Measurements from ENCODE around the gene PARS2. TPM values are rescaled to one million over a fixed set of nuclear protein-coding genes. Genes with fewer than 3 reads are reported as not detected.

Gene PARS2
- total RNA-seq, 1 experiment from 2014 or later, result 10.2 TPM

DNA sequence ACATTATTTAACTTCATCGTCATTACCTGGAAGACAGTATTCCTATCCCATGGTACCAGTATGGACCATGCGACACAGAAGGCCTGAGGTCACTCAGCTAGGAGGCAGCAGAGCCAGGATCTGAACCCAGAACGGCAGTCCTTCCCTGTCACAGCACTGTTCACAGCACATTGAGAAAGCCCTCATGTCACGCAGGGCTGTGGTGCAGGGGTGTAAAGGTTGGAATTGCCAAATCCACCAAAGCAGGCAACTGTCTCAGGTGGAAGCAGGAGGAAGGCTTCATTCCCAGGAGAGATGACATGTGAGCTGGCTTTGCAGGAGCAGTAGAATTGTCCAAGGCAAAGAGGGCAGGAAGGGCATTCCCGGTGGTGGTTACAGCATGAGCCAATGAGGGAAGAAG lies 46.7 kb upstream of the PARS2 start:
- Mint-ChIP-seq H3K4me1 (peaks cover 46 to 48% of the 10 kb centered on the region in 2 experiments), H3K4me3 (no peak overlapping the region)

More for the DNA sequence above, 46.7 kb upstream of the PARS2 start:
- Histone ChIP-seq H2BK15ac (ENCODE audit: low read depth, low read length) (no peak overlapping the region), H4K8ac (replicated peaks; ENCODE audit: insufficient read length, low read depth, low read length) (no peak overlapping the region), H3K79me1 (ENCODE audit: insufficient read depth, low read depth, low read length, poor library complexity, severe bottlenecking) (no peaks in the 10 kb centered on the region), H2BK5ac (ENCODE audit: insufficient read length, low read length) (no peak overlapping the region), H3K4ac (ENCODE audit: low read depth, low read length) (no peak overlapping the region), H3K56ac (ENCODE audit: insufficient read length, low read depth, low read length) (no peak overlapping the region), H2BK120ac (ENCODE audit: low read depth, low read length, poor library complexity, severe bottlenecking) (no peak overlapping the region), H3T11ph (ENCODE audit: low read length) (no peak overlapping the region), H3K23ac (ENCODE audit: insufficient read length, low read depth, low read length) (no peak overlapping the region), H2BK12ac (ENCODE audit: insufficient read length, low read depth, low read length) (no peak overlapping the region), H3K27me3 (ENCODE audit: insufficient read depth, low read length) (no peaks in the 10 kb centered on the region), H3K23me2 (ENCODE audit: insufficient read length, low read depth, low read length, poor library complexity, severe bottlenecking) (no peaks in the 10 kb centered on the region), H3K79me2 (ENCODE audit: insufficient read depth, low read length) (no peaks in the 10 kb centered on the region), H3K4me2 (ENCODE audit: insufficient read depth, insufficient read length, low read length) (no peak overlapping the region), H4K91ac (ENCODE audit: insufficient read length, low read depth, low read length) (no peak overlapping the region), H3K27ac (ENCODE audit: insufficient read length, low read depth, low read length) (no peak overlapping the region), H4K5ac (ENCODE audit: insufficient read length, low read depth, low read length) (no peak overlapping the region), H3K4me1 (ENCODE audit: insufficient read depth, low read length) (peaks cover 6% of the 10 kb centered on the region; the same call in 1 of the 2 replicates), H2AFZ (ENCODE audit: low read length) (no peak overlapping the region), H3K9me3 (ENCODE audit: control insufficient read depth, low read depth, low read length) (no peaks in the 10 kb centered on the region), H2AK5ac (ENCODE audit: insufficient read length, low read length) (no peak overlapping the region), H4K20me1 (ENCODE audit: control insufficient read depth, insufficient read depth, insufficient read length) (no peaks in the 10 kb centered on the region), H3K14ac (ENCODE audit: insufficient read depth, low read length) (no peak overlapping the region), H3K9ac (ENCODE audit: extremely low read depth, insufficient read length, low read length) (no peak overlapping the region), H3K18ac (ENCODE audit: insufficient read length, low read depth, low read length) (no peak overlapping the region), H2BK20ac (ENCODE audit: low read depth, low read length, poor library complexity, severe bottlenecking) (no peak overlapping the region)
- Mint-ChIP-seq H3K36me3 (ENCODE audit: insufficient read depth in 1 of 3, low read depth in 3 of 3) (no peaks in the 10 kb centered on the region), H3K27ac (no peak overlapping the region), H3K9me3 (no peaks in the 10 kb centered on the region), H3K27me3 (ENCODE audit: low read depth) (peaks cover 32% of the 10 kb centered on the region)
- WGBS (ENCODE audit: extremely low coverage, insufficient read length, low lambda C conversion rate), result no CpG with 5 or more reads among the region's 5 CpGs
- TF ChIP-seq, protein P1, sequence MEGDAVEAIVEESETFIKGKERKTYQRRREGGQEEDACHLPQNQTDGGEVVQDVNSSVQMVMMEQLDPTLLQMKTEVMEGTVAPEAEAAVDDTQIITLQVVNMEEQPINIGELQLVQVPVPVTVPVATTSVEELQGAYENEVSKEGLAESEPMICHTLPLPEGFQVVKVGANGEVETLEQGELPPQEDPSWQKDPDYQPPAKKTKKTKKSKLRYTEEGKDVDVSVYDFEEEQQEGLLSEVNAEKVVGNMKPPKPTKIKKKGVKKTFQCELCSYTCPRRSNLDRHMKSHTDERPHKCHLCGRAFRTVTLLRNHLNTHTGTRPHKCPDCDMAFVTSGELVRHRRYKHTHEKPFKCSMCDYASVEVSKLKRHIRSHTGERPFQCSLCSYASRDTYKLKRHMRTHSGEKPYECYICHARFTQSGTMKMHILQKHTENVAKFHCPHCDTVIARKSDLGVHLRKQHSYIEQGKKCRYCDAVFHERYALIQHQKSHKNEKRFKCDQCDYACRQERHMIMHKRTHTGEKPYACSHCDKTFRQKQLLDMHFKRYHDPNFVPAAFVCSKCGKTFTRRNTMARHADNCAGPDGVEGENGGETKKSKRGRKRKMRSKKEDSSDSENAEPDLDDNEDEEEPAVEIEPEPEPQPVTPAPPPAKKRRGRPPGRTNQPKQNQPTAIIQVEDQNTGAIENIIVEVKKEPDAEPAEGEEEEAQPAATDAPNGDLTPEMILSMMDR (conservative IDR thresholded peaks at IDR 0.05), result no peak
- no peak for DNase-seq
